Keratinocyte (primary cell): Measurements from ENCODE around the gene AIFM2.

Experiments used
- CTCF ChIP-seq, 3 experiments: IDR thresholded peaks in 1 of 3; conservative IDR thresholded peaks in 1 of 3; optimal IDR thresholded peaks in 1 of 3; 2 replicates in 2 of 3; 3 replicates in 1 of 3; pipeline versions ENCODE3 to v1.5.1; 2011; ENCODE audit warnings: low read length in 3 of 3, mild to moderate bottlenecking in 3 of 3, moderate library complexity in 2 of 3, control low read depth in 1 of 3, inconsistent platforms in 1 of 3; ENCODE audit not compliant: insufficient read depth in 2 of 3; ENCODE audit errors: extremely low read depth in 1 of 3
- EZH2 ChIP-seq: IDR thresholded peaks from one replicate; pipeline ENCODE4 v1.6.1; 2012; ENCODE audit warnings: inconsistent platforms, mild to moderate bottlenecking, low read length, moderate library complexity

GRCh38 chr10:70085975-70086613, 46.5 kb downstream of the AIFM2 start:
- TF ChIP-seq CTCF (optimal IDR thresholded peaks at IDR 0.05 in 1 of 3, IDR thresholded peaks at IDR 0.05 in 1 of 3, conservative IDR thresholded peaks at IDR 0.05 in 1 of 3; ENCODE audit: extremely low read depth in 1 of 3, insufficient read depth in 2 of 3, low read length in 3 of 3) (no peak), EZH2 (no peak)
